K562 (cell line): ENCODE results near the gene DHPS.

Experiments
- CXXC5 ChIP-seq: fragments of 250-450 bp; sonication (Bioruptor Pico); IDR thresholded peaks from 2 replicates; pipeline ENCODE4 v1.8.0; 2022; ENCODE audit warnings: inconsistent platforms, mild to moderate bottlenecking, moderate library complexity
- FOXA1 ChIP-seq: fragments of 450-650 bp; IDR thresholded peaks from 2 replicates; pipeline ENCODE4 v1.6.1; 2016; ENCODE audit warnings: mild to moderate bottlenecking, borderline replicate concordance
- ILF3 ChIP-seq: fragments of 450-650 bp; IDR thresholded peaks from 2 replicates; pipeline ENCODE4 v1.6.1; 2018; ENCODE audit warnings: antibody characterized with exemption, mild to moderate bottlenecking, moderate library complexity, borderline replicate concordance
- IRF2 ChIP-seq: sonication (generic); formaldehyde crosslinking; IDR thresholded peaks from 2 replicates; pipeline ENCODE4 v1.8.1; 2022; ENCODE audit warnings: mild to moderate bottlenecking, missing genetic modification reagents
- ZNF23 ChIP-seq: fragments of 250-450 bp; sonication (Bioruptor Pico); IDR thresholded peaks from 2 replicates; pipeline ENCODE4 v1.4.0; 2020; ENCODE audit warnings: mild to moderate bottlenecking
- ZNF24 ChIP-seq: fragments of 450-650 bp; IDR thresholded peaks from 2 replicates; pipeline ENCODE4 v1.6.1; 2016
- TF ChIP-seq, protein P1 (sequence below): sonication (generic); formaldehyde crosslinking; IDR thresholded peaks from 2 replicates; pipeline ENCODE4 v1.8.0; 2023; ENCODE audit warnings: mild to moderate bottlenecking, missing genetic modification reagents
- TF ChIP-seq, protein P2 (sequence below), 2 experiments: fragments of 450-650 bp; IDR thresholded peaks; 2 replicates each; pipeline ENCODE4 v1.6.1; 2016; ENCODE audit warnings: mild to moderate bottlenecking in 2 of 2, borderline replicate concordance in 1 of 2, low read depth in 1 of 2, moderate library complexity in 1 of 2
- TF ChIP-seq, protein P3 (sequence below): IDR thresholded peaks from 3 replicates; pipeline ENCODE4 v1.6.1; 2011; ENCODE audit warnings: borderline replicate concordance, mild to moderate bottlenecking; ENCODE audit not compliant: insufficient read length, insufficient read depth

DNA sequence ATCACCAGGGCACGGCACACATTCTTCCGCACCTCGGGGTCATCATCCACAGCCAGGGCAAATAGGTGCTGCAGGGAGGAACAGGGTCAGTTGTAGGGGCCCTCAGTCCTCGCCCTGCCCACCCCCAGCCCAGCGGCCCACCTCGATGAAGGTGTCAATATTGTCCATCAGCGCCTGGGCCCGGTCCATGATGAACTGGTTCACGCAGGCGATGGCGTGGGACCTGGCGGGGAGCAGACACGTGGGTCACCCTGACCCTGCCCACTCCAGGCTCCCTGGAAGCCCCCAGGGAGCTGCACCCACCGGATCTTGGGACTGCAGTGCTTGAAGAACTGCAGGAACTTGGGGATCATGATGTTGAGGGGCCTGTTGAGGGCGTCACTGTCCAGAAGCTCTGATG, 33.4 kb upstream of the DHPS start:
- TF ChIP-seq, protein P1, sequence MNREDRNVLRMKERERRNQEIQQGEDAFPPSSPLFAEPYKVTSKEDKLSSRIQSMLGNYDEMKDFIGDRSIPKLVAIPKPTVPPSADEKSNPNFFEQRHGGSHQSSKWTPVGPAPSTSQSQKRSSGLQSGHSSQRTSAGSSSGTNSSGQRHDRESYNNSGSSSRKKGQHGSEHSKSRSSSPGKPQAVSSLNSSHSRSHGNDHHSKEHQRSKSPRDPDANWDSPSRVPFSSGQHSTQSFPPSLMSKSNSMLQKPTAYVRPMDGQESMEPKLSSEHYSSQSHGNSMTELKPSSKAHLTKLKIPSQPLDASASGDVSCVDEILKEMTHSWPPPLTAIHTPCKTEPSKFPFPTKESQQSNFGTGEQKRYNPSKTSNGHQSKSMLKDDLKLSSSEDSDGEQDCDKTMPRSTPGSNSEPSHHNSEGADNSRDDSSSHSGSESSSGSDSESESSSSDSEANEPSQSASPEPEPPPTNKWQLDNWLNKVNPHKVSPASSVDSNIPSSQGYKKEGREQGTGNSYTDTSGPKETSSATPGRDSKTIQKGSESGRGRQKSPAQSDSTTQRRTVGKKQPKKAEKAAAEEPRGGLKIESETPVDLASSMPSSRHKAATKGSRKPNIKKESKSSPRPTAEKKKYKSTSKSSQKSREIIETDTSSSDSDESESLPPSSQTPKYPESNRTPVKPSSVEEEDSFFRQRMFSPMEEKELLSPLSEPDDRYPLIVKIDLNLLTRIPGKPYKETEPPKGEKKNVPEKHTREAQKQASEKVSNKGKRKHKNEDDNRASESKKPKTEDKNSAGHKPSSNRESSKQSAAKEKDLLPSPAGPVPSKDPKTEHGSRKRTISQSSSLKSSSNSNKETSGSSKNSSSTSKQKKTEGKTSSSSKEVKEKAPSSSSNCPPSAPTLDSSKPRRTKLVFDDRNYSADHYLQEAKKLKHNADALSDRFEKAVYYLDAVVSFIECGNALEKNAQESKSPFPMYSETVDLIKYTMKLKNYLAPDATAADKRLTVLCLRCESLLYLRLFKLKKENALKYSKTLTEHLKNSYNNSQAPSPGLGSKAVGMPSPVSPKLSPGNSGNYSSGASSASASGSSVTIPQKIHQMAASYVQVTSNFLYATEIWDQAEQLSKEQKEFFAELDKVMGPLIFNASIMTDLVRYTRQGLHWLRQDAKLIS (CRISPR knock-in tag): no peak
- TF ChIP-seq FOXA1: no peak
- no peak for TF ChIP-seq ZNF23 (CRISPR knock-in tag)
- TF ChIP-seq ILF3: no peak
- no peak for TF ChIP-seq IRF2
- TF ChIP-seq CXXC5 (CRISPR knock-in tag): no peak
- TF ChIP-seq, protein P2, sequence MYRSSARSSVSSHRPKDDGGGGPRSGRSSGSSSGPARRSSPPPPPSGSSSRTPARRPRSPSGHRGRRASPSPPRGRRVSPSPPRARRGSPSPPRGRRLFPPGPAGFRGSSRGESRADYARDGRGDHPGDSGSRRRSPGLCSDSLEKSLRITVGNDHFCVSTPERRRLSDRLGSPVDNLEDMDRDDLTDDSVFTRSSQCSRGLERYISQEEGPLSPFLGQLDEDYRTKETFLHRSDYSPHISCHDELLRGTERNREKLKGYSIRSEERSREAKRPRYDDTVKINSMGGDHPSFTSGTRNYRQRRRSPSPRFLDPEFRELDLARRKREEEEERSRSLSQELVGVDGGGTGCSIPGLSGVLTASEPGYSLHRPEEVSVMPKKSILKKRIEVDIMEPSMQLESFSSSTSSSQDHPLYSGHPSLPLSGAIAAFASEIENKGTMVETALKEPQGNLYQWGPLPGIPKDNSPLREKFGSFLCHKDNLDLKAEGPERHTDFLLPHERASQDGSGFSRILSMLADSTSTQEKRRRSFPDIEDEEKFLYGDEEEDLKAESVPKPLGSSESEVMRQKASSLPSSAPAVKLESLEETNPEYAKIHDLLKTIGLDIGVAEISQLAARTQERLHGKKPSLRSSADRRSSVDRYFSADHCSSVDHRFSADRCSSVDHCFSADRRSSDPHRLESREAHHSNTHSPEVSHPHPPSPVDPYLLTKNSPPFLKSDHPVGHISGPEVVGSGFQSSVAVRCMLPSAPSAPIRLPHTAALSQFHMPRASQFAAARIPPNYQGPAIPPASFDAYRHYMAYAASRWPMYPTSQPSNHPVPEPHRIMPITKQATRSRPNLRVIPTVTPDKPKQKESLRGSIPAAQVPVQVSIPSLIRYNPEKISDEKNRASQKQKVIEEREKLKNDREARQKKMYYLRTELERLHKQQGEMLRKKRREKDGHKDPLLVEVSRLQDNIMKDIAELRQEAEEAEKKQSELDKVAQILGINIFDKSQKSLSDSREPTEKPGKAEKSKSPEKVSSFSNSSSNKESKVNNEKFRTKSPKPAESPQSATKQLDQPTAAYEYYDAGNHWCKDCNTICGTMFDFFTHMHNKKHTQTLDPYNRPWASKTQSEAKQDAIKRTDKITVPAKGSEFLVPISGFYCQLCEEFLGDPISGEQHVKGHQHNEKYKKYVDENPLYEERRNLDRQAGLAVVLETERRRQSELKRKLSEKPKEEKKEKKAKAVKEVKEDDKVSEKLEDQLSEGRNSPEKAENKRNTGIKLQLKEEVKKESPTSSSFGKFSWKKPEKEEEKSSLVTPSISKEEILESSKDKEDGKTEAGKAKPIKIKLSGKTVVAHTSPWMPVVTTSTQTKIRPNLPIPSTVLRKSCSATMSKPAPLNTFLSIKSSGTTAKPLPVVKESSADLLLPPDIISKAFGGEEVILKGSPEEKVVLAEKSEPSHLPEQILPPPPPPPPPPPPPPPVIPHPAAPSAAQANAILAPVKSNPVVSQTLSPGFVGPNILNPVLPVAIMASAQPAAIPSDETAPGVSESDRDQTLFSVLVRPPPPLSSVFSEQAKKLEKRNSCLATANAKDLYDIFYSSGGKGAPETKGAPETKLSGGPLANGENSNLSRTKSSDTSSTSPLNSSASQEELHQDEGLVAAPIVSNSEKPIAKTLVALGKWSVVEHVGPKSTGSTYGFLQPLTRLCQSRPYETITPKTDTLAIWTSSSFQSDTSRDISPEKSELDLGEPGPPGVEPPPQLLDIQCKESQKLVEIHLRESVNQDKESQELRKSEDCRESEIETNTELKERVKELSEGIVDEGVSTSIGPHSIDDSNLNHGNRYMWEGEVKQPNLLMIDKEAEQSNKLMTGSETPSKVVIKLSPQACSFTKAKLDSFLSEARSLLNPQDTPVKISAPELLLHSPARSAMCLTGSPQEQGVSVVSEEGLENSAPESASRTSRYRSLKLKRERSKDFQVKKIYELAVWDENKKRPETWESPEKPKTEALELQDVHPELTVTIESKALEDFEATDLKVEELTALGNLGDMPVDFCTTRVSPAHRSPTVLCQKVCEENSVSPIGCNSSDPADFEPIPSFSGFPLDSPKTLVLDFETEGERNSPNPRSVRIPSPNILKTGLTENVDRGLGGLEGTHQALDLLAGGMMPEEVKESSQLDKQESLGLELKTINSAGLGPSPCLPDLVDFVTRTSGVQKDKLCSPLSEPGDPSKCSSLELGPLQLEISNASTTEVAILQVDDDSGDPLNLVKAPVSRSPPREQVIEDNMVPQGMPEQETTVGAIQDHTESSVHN (IDR thresholded peaks at IDR 0.05; ENCODE audit: borderline replicate concordance in 1 of 2, low read depth in 1 of 2): no peak
- TF ChIP-seq ZNF24: no peak
- TF ChIP-seq, protein P3, sequence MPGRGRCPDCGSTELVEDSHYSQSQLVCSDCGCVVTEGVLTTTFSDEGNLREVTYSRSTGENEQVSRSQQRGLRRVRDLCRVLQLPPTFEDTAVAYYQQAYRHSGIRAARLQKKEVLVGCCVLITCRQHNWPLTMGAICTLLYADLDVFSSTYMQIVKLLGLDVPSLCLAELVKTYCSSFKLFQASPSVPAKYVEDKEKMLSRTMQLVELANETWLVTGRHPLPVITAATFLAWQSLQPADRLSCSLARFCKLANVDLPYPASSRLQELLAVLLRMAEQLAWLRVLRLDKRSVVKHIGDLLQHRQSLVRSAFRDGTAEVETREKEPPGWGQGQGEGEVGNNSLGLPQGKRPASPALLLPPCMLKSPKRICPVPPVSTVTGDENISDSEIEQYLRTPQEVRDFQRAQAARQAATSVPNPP: no peak
